Thoracic aorta (tissue), 2 donors: Measurements from ENCODE around the gene AVEN. TPM values are rescaled to one million over a fixed set of nuclear protein-coding genes. Genes with fewer than 3 reads are reported as not detected.

Source experiments
- ATAC-seq: fragments of 150-250 bp; one replicate; pipeline ENCODE4 v1.8.0; 2017; ENCODE audit warnings: low read depth; ENCODE audit not compliant: insufficient number of reproducible peaks, low FRiP score
- DNase-seq: peaks from one replicate; pipeline ENCODE4 v3.0.0-alpha.2; 2020; ENCODE audit warnings: low spot score
- H3K27ac ChIP-seq, 2 donors: fragments of 200-600 bp; sonication (generic); 1 replicate in 1 of 2; 2 replicates in 1 of 2; pipeline ENCODE4 v1.5.1; 2016; ENCODE audit warnings: mild to moderate bottlenecking in 2 of 2, moderate library complexity in 2 of 2
- H3K27me3 ChIP-seq: fragments of 200-600 bp; sonication (generic); replicated peaks from 2 replicates; pipeline ENCODE4 v1.6.0; 2016; ENCODE audit warnings: mild to moderate bottlenecking; ENCODE audit not compliant: insufficient read depth
- H3K36me3 ChIP-seq: fragments of 200-600 bp; sonication (generic); one replicate; pipeline ENCODE4 v1.5.1; 2016
- H3K4me1 ChIP-seq, 2 donors: fragments of 200-600 bp; sonication (generic); 1 replicate in 1 of 2; 2 replicates in 1 of 2; pipeline versions ENCODE4 v1.5.1 to v1.6.0; 2016; ENCODE audit warnings: low read depth in 2 of 2, mild to moderate bottlenecking in 1 of 2; ENCODE audit not compliant: control insufficient read depth in 1 of 2
- H3K4me3 ChIP-seq: fragments of 200-600 bp; sonication (generic); 2 replicates; pipeline ENCODE4 v1.5.1; 2016; ENCODE audit warnings: mild to moderate bottlenecking
- H3K9me3 ChIP-seq: fragments of 200-600 bp; sonication (generic); 2 replicates; pipeline ENCODE4 v1.5.1; 2016
- CTCF ChIP-seq: fragments of 200-600 bp; sonication (generic); IDR thresholded peaks from one replicate; pipeline ENCODE4 v1.5.1; 2019; ENCODE audit warnings: antibody characterized with exemption
- total RNA-seq, 2 donors: library from RNA; depleted of rRNA; stranded (reverse); fragments of >200 nt; gene quantifications; one replicate each; pipeline versions ENCODE4 v1.1.0 to v1.2.3, GENCODE V29; 2016

The AVEN gene
- total RNA-seq, 2 donors from 2014 or later: 26.5 to 29.0 TPM

- no peaks in the 10 kb centered on the region for H3K4me1 ChIP-seq
- no peak overlapping the region for H3K4me3 ChIP-seq
- no peaks in the 10 kb centered on the region for H3K9me3 ChIP-seq
- no peaks in the 10 kb centered on the region for H3K36me3 ChIP-seq
- H3K27ac ChIP-seq: no peak overlapping the region
- no peak for DNase-seq
- no peaks in the 10 kb centered on the region for H3K27me3 ChIP-seq
- no peak for ATAC-seq
- no peak for TF ChIP-seq CTCF
These were observed 156.1 kb downstream of the AVEN start for GRCh38 chr15:33882921-33883320.

- Histone ChIP-seq H3K4me3 (no peak overlapping the region), H3K36me3 (no peaks in the 10 kb centered on the region), H3K9me3 (no peaks in the 10 kb centered on the region), H3K27ac (no peak overlapping the region), H3K27me3 (no peaks in the 10 kb centered on the region), H3K4me1 (no peaks in the 10 kb centered on the region)
- ATAC-seq (no peak), DNase-seq (no peak)
- TF ChIP-seq CTCF: no peak
These were observed 164.8 kb downstream of the AVEN start for GRCh38 chr15:33874156-33874555.

GRCh38 chr15:33872416-33873106, 166.4 kb downstream of the AVEN start:
- no peak overlapping the region for H3K4me3 ChIP-seq
- no peaks in the 10 kb centered on the region for H3K36me3 ChIP-seq
- no peak for TF ChIP-seq CTCF
- DNase-seq (no peak), ATAC-seq (no peak)
- no peaks in the 10 kb centered on the region for H3K9me3 ChIP-seq
- no peaks in the 10 kb centered on the region for H3K27me3 ChIP-seq
- H3K4me1 ChIP-seq: no peaks in the 10 kb centered on the region
- no peak overlapping the region for H3K27ac ChIP-seq

GRCh38 chr15:33871980-33872379, 167.0 kb downstream of the AVEN start:
- no peak for ATAC-seq
- no peaks in the 10 kb centered on the region for H3K27me3 ChIP-seq
- no peaks in the 10 kb centered on the region for H3K36me3 ChIP-seq
- no peaks in the 10 kb centered on the region for H3K4me1 ChIP-seq
- no peaks in the 10 kb centered on the region for H3K9me3 ChIP-seq
- DNase-seq: no peak
- TF ChIP-seq CTCF: no peak
- H3K27ac ChIP-seq: no peak overlapping the region
- H3K4me3 ChIP-seq: no peak overlapping the region

GRCh38 chr15:33866101-33866737, 172.8 kb downstream of the AVEN start:
- peaks cover 0 to 10% of the 10 kb centered on the region in 2 donors for H3K4me1 ChIP-seq
- ATAC-seq: no peak
- no peak overlapping the region for H3K4me3 ChIP-seq
- no peaks in the 10 kb centered on the region for H3K36me3 ChIP-seq
- no peak for DNase-seq
- H3K27me3 ChIP-seq: no peaks in the 10 kb centered on the region
- H3K27ac ChIP-seq: no peak overlapping the region
- H3K9me3 ChIP-seq: no peaks in the 10 kb centered on the region
- no peak for TF ChIP-seq CTCF
